OCI-LY3 (cell line): ENCODE data around the gene HUNK.

ENCODE experiments used
- H2AFZ ChIP-seq: fragments of 200-600, 300-600 bp; shearing (Covaris generic); 2 replicates; pipeline ENCODE4 v1.6.0; 2014; ENCODE audit warnings: antibody characterized with exemption, low read depth, low read length
- H3K27ac ChIP-seq: fragments of 200-600, 300-600 bp; sonication (generic); 2 replicates; pipeline ENCODE4 v1.5.1; 2014; ENCODE audit warnings: mild to moderate bottlenecking, low read length, moderate library complexity, mixed read lengths
- H3K27me3 ChIP-seq: fragments of 200-600, 300-600 bp; sonication (generic); 2 replicates; pipeline ENCODE4 v1.6.1; 2014; ENCODE audit warnings: low read depth, low read length, mixed read lengths
- H3K36me3 ChIP-seq: fragments of 200-600, 300-600 bp; sonication (generic); replicated peaks from 2 replicates; pipeline ENCODE3; 2014; ENCODE audit warnings: low read depth, low read length, mixed read lengths
- H3K4me1 ChIP-seq: fragments of 300-600, 200-600 bp; sonication (generic); 2 replicates; pipeline ENCODE4 v1.6.1; 2014; ENCODE audit warnings: low read length, mixed read lengths
- H3K4me2 ChIP-seq: fragments of 200-600, 300-600 bp; sonication (generic); 2 replicates; pipeline ENCODE4 v1.6.1; 2014; ENCODE audit warnings: low read length, mixed read lengths
- H3K4me3 ChIP-seq: fragments of 300-600, 200-600 bp; sonication (generic); 2 replicates; pipeline ENCODE4 v1.5.1; 2014; ENCODE audit warnings: antibody characterized with exemption, mild to moderate bottlenecking, low read length, moderate library complexity
- H3K79me2 ChIP-seq: fragments of 300-600, 200-600 bp; shearing (Covaris generic); 2 replicates; pipeline ENCODE4 v1.6.1; 2014; ENCODE audit warnings: mild to moderate bottlenecking, low read length, mixed read lengths
- H3K9ac ChIP-seq: fragments of 300-600, 200-600 bp; shearing (Covaris generic); 2 replicates; pipeline ENCODE4 v1.6.0; 2014; ENCODE audit warnings: mild to moderate bottlenecking, low read length, moderate library complexity
- H3K9me3 ChIP-seq: fragments of 200-600, 300-600 bp; shearing (Covaris generic); 2 replicates; pipeline ENCODE4 v1.6.1; 2014; ENCODE audit warnings: low read length, mixed read lengths; ENCODE audit not compliant: insufficient read depth
- H4K20me1 ChIP-seq: fragments of 200-600, 300-600 bp; sonication (generic); 2 replicates; pipeline ENCODE4 v1.6.1; 2016; ENCODE audit warnings: low read length, mixed read lengths; ENCODE audit not compliant: insufficient read depth
- CTCF ChIP-seq: fragments of 200-600, 300-600 bp; sonication (generic); IDR thresholded peaks from 2 replicates; pipeline ENCODE4 v1.5.1; 2014; ENCODE audit warnings: antibody characterized with exemption, low read length, low read depth
- EZH2phosphoT487 ChIP-seq: fragments of 200-600 bp; shearing (Covaris generic); IDR thresholded peaks from 2 replicates; pipeline ENCODE4 v1.6.1; 2018; ENCODE audit warnings: antibody characterized with exemption, mixed run types, low read depth

The HUNK gene

GRCh38 chr21:31872452-31873274 lies at the start of gene HUNK:
TSS of gene HUNK (plus strand) at chr21:31873020. CDS start at chr21:31873675, 655 bp downstream.
- H4K20me1 ChIP-seq: no peaks in the 10 kb centered on the region
- TF ChIP-seq EZH2phosphoT487 (no peak), CTCF (no peak)
- no peaks in the 10 kb centered on the region for H3K36me3 ChIP-seq
- no peak within 1 kb of the TSS for H3K4me2 ChIP-seq
- H3K27me3 ChIP-seq: peaks cover 8% of the 10 kb centered on the region; the same call in 1 of the 2 replicates
- H3K4me1 ChIP-seq: no peaks in the 10 kb centered on the region
- H3K9ac ChIP-seq: no peak within 1 kb of the TSS
- no peaks in the 10 kb centered on the region for H3K79me2 ChIP-seq
- H3K4me3 ChIP-seq: no peak within 1 kb of the TSS
- no peak within 1 kb of the TSS for H3K27ac ChIP-seq
- H2AFZ ChIP-seq: no peak within 1 kb of the TSS
- H3K9me3 ChIP-seq: no peaks in the 10 kb centered on the region

- H4K20me1 ChIP-seq: no peaks in the 10 kb centered on the region
- no peaks in the 10 kb centered on the region for H3K4me1 ChIP-seq
- no peak overlapping the region for H3K4me2 ChIP-seq
- TF ChIP-seq CTCF (no peak), EZH2phosphoT487 (no peak)
- H3K27me3 ChIP-seq: no peaks in the 10 kb centered on the region
- no peak overlapping the region for H3K9ac ChIP-seq
- no peak overlapping the region for H2AFZ ChIP-seq
- no peak overlapping the region for H3K4me3 ChIP-seq
- H3K79me2 ChIP-seq: no peaks in the 10 kb centered on the region
- no peaks in the 10 kb centered on the region for H3K9me3 ChIP-seq
- no peaks in the 10 kb centered on the region for H3K36me3 ChIP-seq
- H3K27ac ChIP-seq: no peak overlapping the region
Observed at GRCh38 chr21:31829736-31830472, 42.9 kb upstream of the HUNK start.

GRCh38 chr21:31830701-31831100 lies 42.1 kb upstream of the HUNK start:
- Histone ChIP-seq H3K4me1 (no peaks in the 10 kb centered on the region), H3K9ac (no peak overlapping the region), H3K9me3 (no peaks in the 10 kb centered on the region), H2AFZ (no peak overlapping the region), H3K36me3 (no peaks in the 10 kb centered on the region), H4K20me1 (no peaks in the 10 kb centered on the region), H3K27me3 (no peaks in the 10 kb centered on the region), H3K4me2 (no peak overlapping the region), H3K79me2 (no peaks in the 10 kb centered on the region), H3K4me3 (no peak overlapping the region), H3K27ac (no peak overlapping the region)
- TF ChIP-seq CTCF: no peak
- no peak for TF ChIP-seq EZH2phosphoT487

- H3K79me2 ChIP-seq: no peaks in the 10 kb centered on the region
- TF ChIP-seq EZH2phosphoT487 (no peak), CTCF (no peak)
- H3K9me3 ChIP-seq: no peaks in the 10 kb centered on the region
- H4K20me1 ChIP-seq: no peaks in the 10 kb centered on the region
- no peak overlapping the region for H3K27ac ChIP-seq
- no peak overlapping the region for H3K4me3 ChIP-seq
- no peaks in the 10 kb centered on the region for H3K36me3 ChIP-seq
- H3K9ac ChIP-seq: no peak overlapping the region
- H3K27me3 ChIP-seq: no peaks in the 10 kb centered on the region
- H2AFZ ChIP-seq: no peak overlapping the region
- H3K4me2 ChIP-seq: no peak overlapping the region
- H3K4me1 ChIP-seq: peaks cover 7% of the 10 kb centered on the region; the same call in 1 of the 2 replicates
Observed at GRCh38 chr21:31837041-31837440, 35.8 kb upstream of the HUNK start.
